ENCODE data around the gene MAPT.

DNA sequence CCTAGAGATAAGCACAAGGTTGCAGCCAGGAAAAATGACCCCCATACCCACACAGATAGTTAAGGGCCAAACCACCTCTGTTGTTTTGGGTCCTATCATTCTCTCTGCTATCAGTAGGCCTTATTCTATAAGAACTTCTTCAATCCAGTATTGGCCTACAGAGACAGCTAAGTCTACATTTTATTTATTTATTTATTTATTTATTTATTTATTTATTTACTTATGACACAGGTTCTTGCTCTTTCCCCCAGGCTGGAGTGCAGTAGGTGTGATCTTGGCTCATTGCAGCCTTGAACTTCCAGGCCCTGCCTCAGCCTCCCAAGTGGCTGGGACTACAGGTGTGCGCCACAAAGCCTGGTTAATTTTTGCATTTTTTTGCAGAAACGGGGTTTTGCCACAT lies 7.5 kb upstream of the MAPT start:
- TF ChIP-seq POLR2A (IDR thresholded peaks at IDR 0.05; ENCODE audit: extremely low read depth, insufficient read length) (no peak), CTCF (IDR thresholded peaks at IDR 0.05; ENCODE audit: low read depth, low read length) (no peak)

Measured in NB4 (cell line).